Omental fat pad (tissue), 4 donors: ENCODE results near the gene USP32. TPM values are rescaled to one million over a fixed set of nuclear protein-coding genes. Genes with fewer than 3 reads are reported as not detected.

Source experiments
- ATAC-seq: fragments of 150-250 bp; one replicate; pipeline ENCODE4 v1.9.1; 2016; ENCODE audit warnings: mild to moderate bottlenecking, moderate library complexity; ENCODE audit not compliant: low FRiP score
- DNase-seq: peaks from one replicate; pipeline ENCODE4 v3.0.0-alpha.2; 2019; ENCODE audit warnings: low spot score
- CTCF ChIP-seq, 3 donors: fragments of 450-650 bp; IDR thresholded peaks; one replicate each; pipeline ENCODE4 v1.5.1; 2016 to 2017; ENCODE audit warnings: antibody characterized with exemption in 3 of 3, mild to moderate bottlenecking in 3 of 3, moderate library complexity in 2 of 3
- total RNA-seq, 4 donors: library from RNA; depleted of rRNA; stranded (reverse); fragments of >200 nt; gene quantifications; one replicate each; pipeline ENCODE4 v1.1.0, GENCODE V29; 2016

The USP32 gene
- total RNA-seq, 4 donors from 2014 or later = 53.3 to 91.6 (median 69.7) TPM

GRCh38 chr17:60167065-60167741, 224.7 kb downstream of the USP32 start:
- no peak for ATAC-seq
- TF ChIP-seq CTCF (IDR thresholded peaks at IDR 0.05) = no peak
- no peak for DNase-seq

- DNase-seq (no peak), ATAC-seq (no peak)
- no peak for TF ChIP-seq CTCF (IDR thresholded peaks at IDR 0.05)
Observed at GRCh38 chr17:60165971-60166370, 226.0 kb downstream of the USP32 start.

- no peak for TF ChIP-seq CTCF (IDR thresholded peaks at IDR 0.05)
- ATAC-seq = no peak
- no peak for DNase-seq
Observed at GRCh38 chr17:60165223-60165622, 226.7 kb downstream of the USP32 start.

GRCh38 chr17:60164697-60165096, 227.2 kb downstream of the USP32 start:
- no peak for TF ChIP-seq CTCF (IDR thresholded peaks at IDR 0.05)
- no peak for DNase-seq
- ATAC-seq = no peak

GRCh38 chr17:60164164-60164563, 227.8 kb downstream of the USP32 start:
- ATAC-seq = no peak
- DNase-seq = no peak
- no peak for TF ChIP-seq CTCF (IDR thresholded peaks at IDR 0.05)

- no peak for DNase-seq
- ATAC-seq = no peak
- TF ChIP-seq CTCF (IDR thresholded peaks at IDR 0.05) = no peak
Observed at GRCh38 chr17:60163108-60163784, 228.7 kb downstream of the USP32 start.
